ENCODE data around the gene LIX1L.
"Not testable (repeated sequence)": the region's sequence is repeated elsewhere in the genome, so short reads cannot be mapped to it uniquely, and the experiment has no call there.

LIX1L gene

GRCh38 chr1:145962157-145963102 is 4.6 kb upstream of the LIX1L start:
- DNase-seq: no peak

DNA sequence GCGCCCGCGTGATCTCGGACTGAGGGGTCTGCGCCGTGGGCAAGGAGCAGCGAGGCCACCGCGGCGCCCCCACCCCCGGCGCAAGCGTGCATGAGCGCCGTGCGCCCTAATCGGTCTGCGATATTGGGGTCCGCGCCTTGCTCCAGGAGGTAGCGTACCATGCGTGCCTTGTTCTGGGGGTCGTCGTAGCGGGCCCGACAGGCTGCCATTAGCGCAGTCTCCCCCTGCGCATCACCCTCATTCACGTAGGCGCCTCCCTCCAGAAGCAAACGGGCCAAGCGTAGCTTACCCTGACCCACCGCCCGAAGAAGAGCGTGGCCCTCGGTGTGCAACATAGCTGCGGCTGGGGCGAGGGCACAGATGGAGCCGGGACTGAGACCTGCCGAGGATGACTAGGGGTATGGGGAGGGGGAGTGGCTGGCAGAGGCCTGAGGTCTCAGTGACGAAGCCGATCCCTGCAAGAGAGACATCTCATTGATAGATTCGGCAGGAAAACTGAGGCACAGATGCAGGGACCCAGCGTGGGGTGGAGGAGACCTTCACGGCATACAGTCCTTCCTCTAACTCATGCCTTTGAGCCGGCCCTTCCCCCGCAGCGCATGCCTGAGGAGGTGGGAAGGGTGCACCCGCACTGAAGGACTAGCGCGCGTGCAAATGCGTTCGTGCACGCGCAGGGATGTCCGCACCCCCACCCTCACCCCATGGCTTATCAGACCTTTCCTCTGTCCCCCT is 3.8 kb upstream of the LIX1L start:
- no peak for DNase-seq

- no peak for DNase-seq
Measured at GRCh38 chr1:145961109-145961424, 3.2 kb upstream of the LIX1L start.

DNA sequence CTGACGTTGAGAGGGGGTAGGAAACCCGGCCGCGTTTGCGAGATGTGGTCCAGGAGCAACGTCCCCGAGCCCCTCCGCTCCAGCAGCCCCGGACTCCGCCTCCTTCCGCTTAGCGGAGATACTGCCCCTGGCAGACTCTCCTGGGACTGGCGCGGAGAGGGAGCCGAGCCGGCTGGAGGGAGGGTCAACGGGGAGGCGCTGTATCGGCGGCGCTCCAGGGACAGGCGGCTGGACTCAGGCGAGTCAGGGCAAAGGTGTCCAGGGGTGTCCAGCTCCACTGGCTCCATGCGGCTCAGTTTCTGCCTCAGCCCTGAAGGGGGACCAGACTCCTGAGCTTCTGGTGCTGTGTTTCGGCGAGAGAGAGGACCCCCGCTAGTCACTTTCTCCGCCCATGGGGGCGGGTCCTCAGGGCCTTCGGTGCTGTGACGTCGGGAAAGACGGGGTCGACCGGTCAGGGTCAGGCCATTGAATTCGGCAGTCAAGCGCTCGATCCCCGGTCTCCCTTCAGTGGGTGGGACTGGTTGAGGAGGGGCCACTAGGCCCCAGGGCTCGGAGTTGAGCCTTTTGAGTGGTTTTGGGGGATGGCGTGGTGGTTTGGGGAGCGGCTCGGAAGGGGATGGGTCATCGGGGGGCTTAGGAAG is 2.8 kb upstream of the LIX1L start:
- DNase-seq: peak; percentile 75 to 79

DNA sequence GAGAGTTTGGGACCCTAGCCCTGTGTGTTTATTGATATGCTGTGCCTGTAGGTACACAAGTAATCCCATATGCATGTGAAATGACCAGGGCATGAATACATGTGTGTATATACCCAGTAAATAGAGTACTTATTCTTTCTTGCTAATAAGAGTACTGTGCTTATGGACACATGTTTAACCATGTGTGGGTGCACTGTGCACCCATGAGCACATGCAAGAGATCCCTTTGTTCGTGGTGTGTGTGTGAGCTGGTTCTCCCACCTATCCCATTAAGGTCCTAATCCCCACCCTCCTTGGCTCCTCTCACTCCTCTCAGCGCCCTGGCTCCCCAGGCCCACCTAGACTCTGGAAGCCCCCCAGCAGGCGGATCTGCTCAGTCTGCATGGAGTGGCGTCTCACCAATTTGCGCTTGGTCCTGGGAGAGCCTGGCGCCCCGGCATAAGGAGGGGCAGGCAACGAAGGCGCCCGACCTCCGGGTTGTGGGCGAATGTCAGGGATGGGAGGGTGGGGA is 2.2 kb upstream of the LIX1L start:
- DNase-seq: no peak

GRCh38 chr1:145959333-145959732 is 1.5 kb upstream of the LIX1L start:
- no peak for DNase-seq

DNA sequence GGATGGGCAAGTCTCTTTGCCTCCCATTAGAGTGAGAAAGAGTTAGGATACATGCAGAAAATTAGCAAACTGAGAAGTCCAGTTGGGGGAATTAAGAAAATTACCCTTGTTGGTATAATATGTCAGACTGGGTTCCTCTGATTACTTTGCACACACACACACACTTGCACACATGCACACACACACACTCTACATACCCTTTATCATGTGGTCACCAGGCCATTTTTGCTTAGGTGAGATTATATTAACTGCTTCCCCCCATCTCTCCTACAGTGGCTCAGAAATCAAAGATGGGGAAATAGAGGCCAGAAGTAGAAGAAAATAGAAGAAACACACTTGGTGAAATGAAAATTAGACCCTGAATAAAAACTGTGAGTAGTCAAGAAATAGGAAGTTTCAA is 917 bp upstream of the LIX1L start:
- no peak for DNase-seq

DNA sequence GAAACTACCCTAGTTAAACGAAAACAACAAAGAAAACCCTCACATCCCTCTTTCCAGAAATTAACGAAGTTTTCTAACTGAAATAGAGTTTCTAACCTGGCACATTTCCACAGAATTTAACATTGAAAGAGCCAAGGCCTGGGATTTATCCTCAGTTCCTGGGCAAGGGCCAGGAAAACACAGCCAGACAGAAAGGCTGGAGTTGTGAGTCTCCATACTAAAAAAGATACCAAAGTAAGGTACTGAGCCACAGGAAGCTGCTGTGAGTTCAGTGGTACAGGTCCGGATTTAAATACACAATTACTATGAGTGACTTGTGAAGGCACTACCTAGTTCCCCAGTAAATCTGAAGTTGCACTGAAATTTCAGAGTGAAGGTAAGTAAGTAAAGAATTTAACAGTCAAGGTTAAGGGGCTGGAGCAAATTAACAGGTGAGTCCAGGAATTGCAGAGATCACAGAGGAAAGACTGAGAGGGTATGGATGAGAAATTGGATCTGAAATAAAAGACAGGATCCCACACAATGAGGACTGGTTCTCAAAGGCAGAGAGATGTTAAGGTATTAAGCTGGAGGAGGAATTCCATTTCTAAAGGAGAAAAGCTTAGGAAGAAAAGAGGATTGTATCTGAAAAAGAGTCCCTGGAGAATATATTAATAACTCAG is 905 bp downstream of the LIX1L start:
- DNase-seq: no peak

DNA sequence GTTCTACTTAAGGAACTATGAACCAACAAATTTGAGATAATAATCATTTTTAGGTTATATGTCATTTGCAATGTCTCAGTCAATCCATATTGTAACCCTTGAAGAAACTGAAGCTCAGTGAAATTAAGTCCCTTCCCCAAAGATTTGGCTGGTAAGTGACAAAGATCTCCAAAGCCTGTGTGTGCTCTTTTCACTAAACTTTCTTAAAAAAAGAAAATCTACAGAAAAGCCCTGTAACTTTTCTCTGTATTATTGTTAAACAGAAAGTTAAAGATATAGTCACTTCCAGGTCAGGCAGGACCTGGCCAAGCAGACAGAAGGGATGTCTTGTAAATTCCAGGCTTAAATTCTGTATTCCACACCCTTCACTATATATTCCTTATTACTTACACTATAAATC is 1.5 kb downstream of the LIX1L start:
- no peak for DNase-seq

DNA sequence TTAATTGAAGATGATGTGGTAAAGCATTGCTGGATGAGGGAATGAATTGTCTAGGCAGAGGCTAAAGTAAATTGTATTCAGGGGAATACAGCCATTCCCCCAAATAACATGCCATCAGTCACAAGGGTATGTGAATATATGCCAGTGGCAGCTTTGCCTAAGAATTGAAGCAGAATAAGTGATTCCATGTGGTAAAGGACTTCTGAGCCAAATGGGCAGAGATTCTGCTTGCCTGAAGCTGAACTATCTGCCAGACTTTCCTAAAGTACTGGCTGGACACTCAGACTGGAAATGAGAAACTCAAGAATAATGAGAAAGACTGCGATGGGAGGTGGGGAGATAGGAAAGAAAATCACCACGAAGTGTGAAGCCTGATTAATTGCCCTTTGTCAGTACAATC is 2.4 kb downstream of the LIX1L start:
- DNase-seq: no peak

DNA sequence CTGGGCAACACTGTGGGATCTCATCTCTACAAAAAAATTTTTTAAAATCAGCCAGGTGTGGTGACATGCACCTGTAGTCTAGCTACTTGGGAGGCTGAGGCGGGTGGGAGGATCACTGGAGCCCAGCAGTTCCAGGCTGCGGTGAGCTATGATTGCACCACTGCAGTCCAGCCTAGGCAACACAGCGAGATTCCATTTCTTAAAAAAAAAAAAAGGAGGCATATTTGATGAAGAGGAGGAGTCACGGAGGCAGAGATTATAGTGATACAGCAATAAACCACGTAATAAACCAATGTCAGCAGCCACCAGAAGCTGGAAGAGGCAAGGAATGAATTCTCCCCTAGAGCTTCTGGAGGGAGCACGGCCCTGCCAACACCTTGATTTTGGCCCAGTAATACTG is 4.0 kb downstream of the LIX1L start:
- no peak for DNase-seq

DNA sequence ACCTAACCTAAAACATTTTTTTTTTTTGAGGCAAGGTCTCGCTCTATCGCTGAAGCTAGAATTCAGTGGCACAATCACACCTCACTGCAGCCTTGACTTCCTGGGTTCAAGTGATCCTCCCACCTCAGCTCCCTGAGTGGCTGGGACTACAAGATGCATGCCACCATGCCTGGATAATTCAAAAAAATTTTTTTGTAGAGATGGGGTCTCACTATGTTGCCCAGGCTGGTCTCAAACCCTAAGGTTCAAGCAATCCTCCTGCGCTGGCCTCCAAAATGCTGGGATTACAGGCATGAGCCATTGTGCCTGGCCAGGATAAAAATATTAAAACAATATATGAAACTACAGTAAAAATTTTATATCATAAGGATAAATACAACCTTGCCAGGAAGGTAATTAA is 4.9 kb downstream of the LIX1L start:
- DNase-seq: no peak

GRCh38 chr1:145951526-145951925 is 6.3 kb downstream of the LIX1L start:
- no peak for DNase-seq

DNA sequence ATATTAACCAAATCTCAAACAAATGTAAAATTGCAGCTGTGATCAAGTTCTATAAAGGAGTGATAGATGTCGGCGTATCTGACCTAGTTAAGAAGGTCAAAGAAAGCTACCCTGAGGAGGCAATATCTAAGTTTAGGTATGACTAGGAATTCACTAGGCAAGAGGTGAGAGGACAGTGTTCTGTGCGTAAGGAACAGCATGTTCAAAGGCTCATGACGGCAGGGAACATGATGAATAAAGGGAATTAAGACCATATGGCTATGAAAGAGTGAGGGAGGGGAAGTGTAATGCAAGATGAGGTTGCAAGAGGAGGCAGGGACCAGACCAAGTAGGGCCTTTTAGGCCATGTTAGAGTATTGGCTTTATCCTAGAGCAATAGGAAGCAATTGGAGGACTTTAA is 8.6 kb downstream of the LIX1L start:
- DNase-seq: no peak

DNA sequence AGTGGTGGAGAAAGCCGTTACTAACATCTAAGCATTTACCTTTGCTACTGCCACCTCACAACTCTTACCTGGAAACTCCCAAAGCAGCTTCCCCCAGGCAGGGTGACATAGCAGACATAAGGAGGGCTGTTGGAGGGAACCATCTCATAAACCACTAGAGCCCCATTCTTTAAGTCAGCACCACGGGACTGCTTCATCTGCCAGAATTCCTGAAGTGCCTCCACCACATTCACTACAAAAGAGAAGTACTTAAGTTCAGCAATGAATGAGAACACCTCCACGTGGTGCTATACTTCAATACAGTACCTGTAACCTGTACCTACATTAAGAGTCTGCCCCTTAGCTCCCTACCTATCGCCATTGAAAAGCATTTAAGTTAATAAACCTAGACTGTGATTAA is 10.3 kb downstream of the LIX1L start:
- no peak for DNase-seq

DNA sequence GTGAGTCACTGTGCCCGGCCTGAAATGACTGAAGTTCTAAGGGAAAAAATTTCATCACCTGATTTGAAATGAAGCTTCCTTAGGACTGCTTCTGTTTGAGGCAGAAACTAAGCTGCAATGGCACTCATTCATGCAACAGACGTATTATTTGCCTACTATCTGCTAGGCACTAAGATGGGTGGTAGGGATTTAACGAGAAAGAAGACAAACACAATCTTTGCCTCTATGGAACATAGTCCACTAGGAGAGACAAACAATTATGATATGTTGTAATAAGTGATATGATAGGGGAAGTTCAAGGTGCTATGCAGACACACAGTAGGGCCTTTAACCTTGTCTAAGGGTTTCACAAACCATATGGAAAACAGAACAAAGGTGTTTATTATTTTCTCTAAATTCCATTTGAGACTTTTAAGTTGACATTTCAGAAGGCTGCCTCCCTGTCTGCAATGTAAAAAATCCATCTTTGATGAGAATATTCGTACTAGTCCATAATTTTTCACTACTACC is 11.3 kb downstream of the LIX1L start:
- DNase-seq: no peak

GRCh38 chr1:145944532-145944931 is 13.3 kb downstream of the LIX1L start:
- no peak for DNase-seq

DNA sequence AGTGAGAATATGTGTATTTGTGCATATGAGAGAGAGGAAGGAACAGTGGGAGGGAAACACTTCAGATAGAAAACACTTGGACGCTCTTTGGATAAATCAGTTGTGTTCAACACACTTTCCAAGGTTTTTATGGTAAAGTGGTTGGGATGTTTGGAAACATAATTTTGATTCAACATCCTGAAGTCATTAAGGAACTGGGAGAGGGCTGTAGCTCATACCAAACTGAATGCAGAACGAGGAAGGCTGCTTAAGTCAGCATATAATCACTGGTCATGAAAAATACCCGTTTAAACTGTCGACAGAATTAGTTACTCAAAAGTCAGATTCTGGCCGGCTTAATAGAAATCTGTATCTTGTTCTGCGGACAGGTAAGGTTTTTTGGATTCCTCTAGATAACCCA is 14.9 kb downstream of the LIX1L start:
- DNase-seq: no peak

DNA sequence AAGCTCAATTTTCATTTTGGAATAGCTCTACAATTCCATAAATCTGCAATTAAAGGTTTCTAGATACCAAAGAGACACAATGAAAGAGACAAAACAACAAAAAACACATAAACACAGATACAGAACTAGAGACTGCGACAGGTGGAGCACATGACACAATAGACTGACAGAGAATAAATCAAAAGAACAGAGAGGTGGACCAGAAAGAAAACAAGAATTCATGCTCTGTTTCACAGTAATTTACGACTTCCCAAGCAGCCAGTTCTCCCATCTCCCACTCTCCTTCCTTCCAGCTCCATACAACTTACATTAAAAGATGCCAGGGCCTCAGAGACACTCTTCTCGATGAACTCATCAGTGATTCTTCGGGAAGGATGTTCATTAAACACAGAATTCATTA is 15.4 kb downstream of the LIX1L start:
- peak in 1 of 2 experiments; percentile 65 for DNase-seq

GRCh38 chr1:145937436-145937835 is 20.4 kb downstream of the LIX1L start:
- no peak for DNase-seq

DNA sequence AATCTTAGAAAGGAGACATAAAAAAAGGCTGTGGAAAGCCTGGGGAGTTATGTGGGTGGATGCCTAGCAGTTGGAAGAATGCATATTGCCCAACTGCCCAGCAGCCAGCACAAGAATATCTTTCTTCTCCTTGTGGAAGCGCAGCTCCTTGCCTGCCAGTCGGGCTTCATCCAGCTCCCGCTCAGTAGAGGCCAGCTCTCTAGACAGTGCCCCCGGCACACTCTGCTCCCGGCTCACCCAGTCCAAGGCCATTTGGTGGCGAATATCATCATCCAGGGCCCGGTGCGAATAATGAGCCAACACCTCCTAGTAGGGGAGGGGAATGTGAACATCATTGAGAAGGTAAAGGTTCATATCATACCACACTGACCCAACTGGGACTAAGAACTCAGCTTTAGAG is 21.6 kb downstream of the LIX1L start:
- no peak for DNase-seq

DNA sequence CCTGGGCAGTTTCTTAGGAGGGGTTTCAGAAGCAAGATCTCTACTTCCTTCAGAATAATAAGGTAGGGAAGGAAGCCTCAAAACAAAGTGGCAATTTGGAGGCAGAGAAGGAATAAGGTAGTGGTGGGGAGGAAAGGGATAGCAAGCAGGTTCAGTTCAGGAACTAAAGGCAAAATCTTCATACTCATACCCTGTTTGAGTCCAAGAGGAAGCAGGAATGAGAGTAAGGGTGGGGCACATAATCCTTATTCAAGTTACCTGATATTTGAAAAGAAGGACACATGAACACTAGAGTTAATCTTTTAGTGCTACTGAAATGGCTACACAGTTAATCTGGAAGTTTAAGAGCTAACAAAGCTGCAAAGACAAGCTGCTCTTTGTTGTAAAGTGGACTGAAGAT is 22.1 kb downstream of the LIX1L start:
- no peak for DNase-seq

GRCh38 chr1:145932522-145933009 is 25.3 kb downstream of the LIX1L start:
- DNase-seq: not testable (repeated sequence)

Measured in NCI-H1930 (cell line).